Muscle layer of duodenum (tissue), 2 donors: ENCODE measurements around the gene WNT11.

Experiments
- H3K27ac ChIP-seq: one replicate; pipeline ENCODE4 v1.7.0; 2013; ENCODE audit warnings: mild to moderate bottlenecking, low read length
- H3K27me3 ChIP-seq: one replicate; pipeline ENCODE4 v1.7.0; 2013; ENCODE audit warnings: low read depth, mild to moderate bottlenecking, control low read depth, low read length
- H3K36me3 ChIP-seq, 2 donors: one replicate each; pipeline ENCODE4 v1.7.0; 2013; ENCODE audit warnings: low read length in 2 of 2, control low read depth in 1 of 2, mild to moderate bottlenecking in 1 of 2; ENCODE audit not compliant: insufficient read depth in 2 of 2, control insufficient read depth in 1 of 2
- H3K4me1 ChIP-seq, 2 donors: one replicate each; pipeline ENCODE4 v1.7.0; 2013; ENCODE audit warnings: low read length in 2 of 2, mild to moderate bottlenecking in 2 of 2, control low read depth in 1 of 2, moderate library complexity in 1 of 2; ENCODE audit not compliant: insufficient read depth in 2 of 2, control insufficient read depth in 1 of 2
- H3K4me3 ChIP-seq, 2 donors: one replicate each; pipeline ENCODE4 v1.7.0; 2013; ENCODE audit warnings: low read length in 2 of 2, low read depth in 1 of 2, mild to moderate bottlenecking in 1 of 2
- H3K9me3 ChIP-seq, 2 donors: one replicate each; pipeline ENCODE4 v1.7.0; 2013; ENCODE audit warnings: low read length in 2 of 2, control low read depth in 1 of 2, mild to moderate bottlenecking in 1 of 2; ENCODE audit not compliant: control insufficient read depth in 1 of 2
- donor health status: healthy.

WNT11 gene

GRCh38 chr11:76237000-76237649 is 30.8 kb upstream of the WNT11 start:
- Histone ChIP-seq H3K9me3 (no peaks in the 10 kb centered on the region), H3K27me3 (no peaks in the 10 kb centered on the region), H3K36me3 (no peaks in the 10 kb centered on the region), H3K27ac (no peak overlapping the region), H3K4me1 (peaks cover 0 to 7% of the 10 kb centered on the region in 2 donors), H3K4me3 (peak overlapping the region; percentile 85 to 95)

DNA sequence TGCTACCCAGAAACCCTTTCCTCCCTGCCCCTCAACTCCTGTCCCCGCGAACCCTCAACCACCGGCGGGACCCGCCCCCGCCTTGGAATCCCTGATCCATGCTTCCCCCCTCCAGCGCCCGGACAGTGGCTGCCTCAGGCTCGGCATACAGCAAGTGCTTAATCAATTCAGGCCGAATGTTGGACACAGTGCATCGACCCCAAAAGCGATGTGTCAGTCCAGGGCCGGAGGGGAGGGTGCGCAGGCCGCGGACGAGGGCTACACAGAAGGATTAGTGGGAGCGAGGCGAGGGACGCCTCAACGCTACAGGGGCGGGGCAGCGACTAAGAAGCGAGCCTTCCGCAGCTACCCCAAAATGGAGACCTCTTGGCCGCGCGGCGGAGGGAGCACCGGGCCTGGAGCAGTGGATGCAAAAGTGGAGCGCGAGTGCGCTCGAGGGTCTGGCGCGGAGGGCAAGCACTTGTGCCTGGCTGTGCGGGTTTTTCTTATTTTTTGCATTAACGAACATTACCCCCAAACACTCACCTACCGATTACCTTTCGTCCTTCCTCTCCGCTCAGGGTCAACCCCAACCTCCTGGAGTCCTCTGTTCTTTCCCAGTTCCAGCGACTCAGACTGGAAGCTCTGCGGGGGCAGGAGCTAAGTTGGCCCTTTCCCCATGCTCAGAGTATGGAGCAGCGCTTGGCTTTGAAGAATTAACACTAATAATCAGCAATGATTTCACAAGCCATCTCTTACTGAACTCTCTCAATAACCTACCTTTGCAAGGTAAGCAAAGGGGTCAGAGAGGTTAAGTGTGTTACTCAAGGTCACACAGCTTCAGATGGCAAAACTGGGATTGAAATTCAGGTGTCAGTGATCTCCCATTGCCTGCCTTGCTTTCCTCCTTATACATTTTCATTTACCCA is 30.0 kb upstream of the WNT11 start:
- Histone ChIP-seq H3K27ac (peak overlapping the region; percentile 86), H3K27me3 (no peaks in the 10 kb centered on the region), H3K9me3 (no peaks in the 10 kb centered on the region), H3K36me3 (no peaks in the 10 kb centered on the region), H3K4me3 (peak overlapping the region; percentile 85 to 95), H3K4me1 (peaks cover 0 to 7% of the 10 kb centered on the region in 2 donors)

DNA sequence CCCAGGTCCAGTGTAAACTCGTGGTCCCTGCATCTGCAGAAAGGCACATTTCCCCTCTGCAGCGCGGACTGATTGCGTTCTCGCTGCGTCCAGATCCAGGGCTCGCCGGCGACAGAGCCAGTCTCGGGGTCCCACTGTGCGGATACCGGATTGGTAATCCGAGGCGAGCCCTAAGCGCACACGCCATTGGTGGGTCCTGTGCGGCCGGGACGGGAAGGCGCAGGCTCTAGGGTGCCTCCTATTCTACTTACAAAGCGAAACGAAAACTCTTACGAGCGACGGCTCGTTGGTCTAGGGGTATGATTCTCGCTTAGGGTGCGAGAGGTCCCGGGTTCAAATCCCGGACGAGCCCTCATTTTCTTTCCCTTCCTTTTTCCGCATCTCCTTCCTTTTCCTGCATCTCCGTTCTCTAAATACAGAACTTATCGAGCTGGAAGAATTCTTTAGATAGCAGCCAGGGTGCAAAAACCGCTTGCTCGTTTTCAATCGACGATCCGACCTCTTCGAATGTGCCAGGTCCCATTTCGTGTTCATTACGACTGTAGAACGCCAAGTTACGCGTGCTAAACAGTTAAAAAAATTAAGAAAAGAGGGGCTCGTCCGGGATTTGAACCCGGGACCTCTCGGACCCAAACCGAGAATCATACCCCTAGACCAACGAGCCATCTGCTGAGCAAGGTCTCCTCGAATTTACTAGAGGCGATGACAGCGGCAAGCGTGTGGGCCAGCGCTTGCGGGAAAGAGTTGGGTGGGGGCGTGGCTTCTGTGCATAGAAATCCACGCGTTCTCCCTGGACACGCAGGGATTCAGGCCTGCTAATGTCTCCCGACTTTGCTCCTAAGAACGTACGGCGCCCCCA is 29.2 kb upstream of the WNT11 start:
- Histone ChIP-seq H3K4me1 (peaks cover 0 to 7% of the 10 kb centered on the region in 2 donors), H3K27ac (peak overlapping the region; percentile 86), H3K27me3 (no peaks in the 10 kb centered on the region), H3K4me3 (peak overlapping the region; percentile 85 to 95), H3K36me3 (no peaks in the 10 kb centered on the region), H3K9me3 (no peaks in the 10 kb centered on the region)

DNA sequence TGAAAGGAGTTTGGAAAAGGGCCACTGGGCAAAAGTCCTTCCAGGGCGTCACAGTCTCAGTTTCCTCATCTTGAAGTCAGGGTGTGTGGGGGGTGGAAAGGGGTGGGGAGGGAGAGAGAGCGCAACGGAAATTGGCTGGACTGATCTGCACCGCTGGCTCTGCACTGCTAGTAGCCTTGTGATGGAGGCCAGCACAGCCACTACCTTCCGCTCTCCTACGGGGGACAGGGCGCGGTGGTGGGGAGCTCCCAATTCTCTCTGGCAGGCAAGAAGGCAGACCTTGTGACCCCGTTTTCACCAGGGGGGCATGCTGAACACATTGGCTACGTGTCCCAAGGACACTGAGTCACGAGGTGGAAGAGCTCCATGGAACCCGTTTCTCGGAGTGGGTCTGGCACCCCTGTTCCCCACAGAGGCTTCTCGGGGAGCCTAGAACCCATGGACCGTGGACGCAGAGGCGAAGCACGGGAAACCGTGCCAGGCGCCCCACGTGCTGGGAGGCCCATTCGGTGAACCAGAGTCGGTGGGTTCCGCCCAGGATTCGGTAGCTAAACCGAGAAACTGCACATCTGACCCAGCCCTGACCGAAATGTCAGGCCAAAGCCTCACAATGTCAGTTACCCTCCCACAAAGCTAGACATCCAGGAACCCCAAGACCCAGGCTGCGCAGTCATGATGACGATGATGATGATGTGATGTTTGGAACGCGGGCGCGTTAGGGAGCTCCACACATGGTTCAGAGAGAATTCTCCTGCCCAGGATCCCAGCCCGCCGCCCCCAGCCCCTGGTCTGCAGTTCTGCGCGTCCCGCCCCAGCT is 28.3 kb upstream of the WNT11 start:
- H3K27me3 ChIP-seq: no peaks in the 10 kb centered on the region
- no peaks in the 10 kb centered on the region for H3K36me3 ChIP-seq
- H3K9me3 ChIP-seq: no peaks in the 10 kb centered on the region
- peaks cover 0 to 7% of the 10 kb centered on the region in 2 donors for H3K4me1 ChIP-seq
- peak overlapping the region; percentile 85 to 95 for H3K4me3 ChIP-seq
- peak overlapping the region; percentile 86 for H3K27ac ChIP-seq

DNA sequence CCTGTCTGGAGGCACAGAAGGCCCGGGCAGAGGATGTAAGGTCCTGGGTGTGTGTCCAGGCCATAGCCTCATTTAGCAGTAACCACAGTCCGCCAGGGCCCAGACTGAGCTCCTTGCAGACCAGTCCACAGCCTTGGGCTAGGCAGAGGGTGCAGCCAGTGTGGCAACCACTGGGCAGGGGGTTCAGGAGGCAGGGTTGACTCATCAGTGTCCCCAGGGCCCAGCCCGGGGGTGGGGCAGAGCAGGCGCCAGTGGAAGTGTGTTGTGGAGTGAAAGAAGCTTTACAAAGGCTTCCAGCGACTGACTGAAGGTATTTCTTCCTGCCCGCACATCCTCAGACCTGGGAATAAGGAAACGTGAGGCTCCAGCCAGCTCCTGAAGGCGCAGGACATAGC is 27.7 kb upstream of the WNT11 start:
- H3K9me3 ChIP-seq: no peaks in the 10 kb centered on the region
- peak overlapping the region; percentile 86 for H3K27ac ChIP-seq
- H3K27me3 ChIP-seq: no peaks in the 10 kb centered on the region
- H3K36me3 ChIP-seq: no peaks in the 10 kb centered on the region
- H3K4me1 ChIP-seq: peaks cover 0 to 7% of the 10 kb centered on the region in 2 donors
- H3K4me3 ChIP-seq: peak overlapping the region; percentile 85 to 95

GRCh38 chr11:76233196-76233921 is 27.1 kb upstream of the WNT11 start:
- Histone ChIP-seq H3K27me3 (no peaks in the 10 kb centered on the region), H3K4me3 (no peak overlapping the region), H3K9me3 (no peaks in the 10 kb centered on the region), H3K36me3 (no peaks in the 10 kb centered on the region), H3K4me1 (peaks cover 0 to 7% of the 10 kb centered on the region in 2 donors), H3K27ac (no peak overlapping the region)

DNA sequence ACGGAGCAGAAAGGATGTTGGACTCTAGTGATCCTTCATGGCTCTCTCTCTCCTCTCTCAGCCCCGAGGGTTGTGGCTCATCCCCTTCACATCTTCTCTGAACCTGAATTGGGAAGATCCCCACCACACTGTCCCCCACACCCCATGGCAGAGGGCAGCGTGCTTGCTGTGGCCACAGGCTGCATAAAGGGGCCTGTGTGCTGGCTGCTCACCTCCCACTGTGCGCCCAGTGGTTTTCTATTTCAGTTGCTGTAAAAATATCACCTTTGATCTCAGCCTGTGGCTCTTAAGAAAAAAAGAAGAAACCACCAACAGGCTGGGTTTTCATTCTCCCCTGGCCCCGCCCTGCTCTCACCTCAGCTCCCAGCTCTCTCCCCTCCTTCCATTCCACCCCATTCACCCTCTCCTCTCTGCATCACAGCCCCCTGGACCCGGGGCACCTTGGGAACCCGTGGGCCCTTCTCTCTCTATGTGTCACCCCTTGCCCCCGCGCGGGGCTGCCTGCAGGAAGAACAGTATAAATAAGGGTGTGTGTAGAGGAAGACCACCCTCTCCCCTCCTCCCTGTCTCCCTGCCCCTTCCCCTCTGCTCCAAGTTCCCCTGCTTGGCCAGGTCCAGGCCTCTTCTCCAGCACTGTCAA is 25.8 kb upstream of the WNT11 start:
- no peaks in the 10 kb centered on the region for H3K9me3 ChIP-seq
- H3K4me3 ChIP-seq: no peak overlapping the region
- no peak overlapping the region for H3K27ac ChIP-seq
- H3K4me1 ChIP-seq: peaks cover 0 to 7% of the 10 kb centered on the region in 2 donors
- H3K36me3 ChIP-seq: no peaks in the 10 kb centered on the region
- no peaks in the 10 kb centered on the region for H3K27me3 ChIP-seq

- Histone ChIP-seq H3K4me1 (peaks cover 0 to 7% of the 10 kb centered on the region in 2 donors), H3K27me3 (no peaks in the 10 kb centered on the region), H3K9me3 (no peaks in the 10 kb centered on the region), H3K27ac (no peak overlapping the region), H3K4me3 (no peak overlapping the region), H3K36me3 (no peaks in the 10 kb centered on the region)
Observed at GRCh38 chr11:76231121-76231738, 24.9 kb upstream of the WNT11 start.

- Histone ChIP-seq H3K27me3 (no peaks in the 10 kb centered on the region), H3K27ac (no peak overlapping the region), H3K9me3 (no peaks in the 10 kb centered on the region), H3K4me1 (peaks cover 0 to 7% of the 10 kb centered on the region in 2 donors), H3K36me3 (no peaks in the 10 kb centered on the region), H3K4me3 (no peak overlapping the region)
Observed at GRCh38 chr11:76230392-76230791, 24.1 kb upstream of the WNT11 start.
